GM12892 (cell line): Measurements from ENCODE around the gene ZNF28.

Source experiments
- POLR2A ChIP-seq: IDR thresholded peaks from 2 replicates; pipeline ENCODE4 v1.6.1; 2011; ENCODE audit warnings: low read depth, low read length, control low read depth
- TAF1 ChIP-seq: IDR thresholded peaks from 2 replicates; pipeline ENCODE4 v1.6.1; 2011; ENCODE audit warnings: low read depth, mild to moderate bottlenecking, control low read depth, low read length, borderline replicate concordance

GRCh38 chr19:52786078-52786463 is 35.4 kb downstream of the ZNF28 start:
- no peak for TF ChIP-seq POLR2A
- no peak for TF ChIP-seq TAF1
